Measurements from ENCODE around the gene STAT1.
"Not testable (repeated sequence)": the region's sequence is repeated elsewhere in the genome, so short reads cannot be mapped to it uniquely, and the experiment has no call there.

Gene STAT1

GRCh38 chr2:190981333-190981732 is 32.6 kb downstream of the STAT1 start:
- DNase-seq (ENCODE audit: low read depth): no peak

GRCh38 chr2:190980630-190981209 is 33.3 kb downstream of the STAT1 start:
- DNase-seq (ENCODE audit: low read depth): no peak

DNA sequence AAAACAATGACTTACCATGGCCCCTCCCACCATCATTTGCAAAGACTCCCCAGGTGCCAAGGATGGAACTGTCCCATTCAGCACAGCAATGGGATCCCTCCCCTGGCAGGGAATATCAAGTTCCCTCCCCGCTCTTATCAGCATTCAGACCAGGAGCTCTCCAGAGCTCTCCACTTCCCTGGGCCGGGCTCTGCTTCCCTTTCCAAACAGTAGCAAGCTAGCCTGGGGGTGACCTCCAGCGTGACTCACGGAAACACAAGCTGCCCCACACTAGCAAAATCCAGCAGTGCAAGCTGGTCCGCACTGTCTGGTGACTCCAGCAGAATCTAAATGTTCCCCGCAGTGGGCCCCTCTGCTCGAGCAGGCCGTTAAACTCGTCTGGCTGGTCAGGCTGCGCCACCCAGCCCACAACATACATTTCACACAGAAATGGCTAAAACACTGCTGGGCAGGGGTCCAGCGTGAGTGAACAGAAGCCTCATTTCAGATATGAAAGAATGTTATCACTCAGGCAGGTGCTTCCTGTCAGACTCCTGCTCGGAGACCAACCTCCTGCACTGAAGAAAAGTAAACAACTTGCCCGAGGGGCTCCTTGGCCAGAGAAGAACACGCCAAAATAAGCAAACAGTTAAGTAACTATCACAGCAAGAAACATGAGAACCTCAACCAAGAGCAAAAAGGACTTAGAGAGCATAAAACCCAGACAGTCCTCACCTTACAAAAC is 33.9 kb downstream of the STAT1 start:
- no peak for DNase-seq (ENCODE audit: low read depth)

DNA sequence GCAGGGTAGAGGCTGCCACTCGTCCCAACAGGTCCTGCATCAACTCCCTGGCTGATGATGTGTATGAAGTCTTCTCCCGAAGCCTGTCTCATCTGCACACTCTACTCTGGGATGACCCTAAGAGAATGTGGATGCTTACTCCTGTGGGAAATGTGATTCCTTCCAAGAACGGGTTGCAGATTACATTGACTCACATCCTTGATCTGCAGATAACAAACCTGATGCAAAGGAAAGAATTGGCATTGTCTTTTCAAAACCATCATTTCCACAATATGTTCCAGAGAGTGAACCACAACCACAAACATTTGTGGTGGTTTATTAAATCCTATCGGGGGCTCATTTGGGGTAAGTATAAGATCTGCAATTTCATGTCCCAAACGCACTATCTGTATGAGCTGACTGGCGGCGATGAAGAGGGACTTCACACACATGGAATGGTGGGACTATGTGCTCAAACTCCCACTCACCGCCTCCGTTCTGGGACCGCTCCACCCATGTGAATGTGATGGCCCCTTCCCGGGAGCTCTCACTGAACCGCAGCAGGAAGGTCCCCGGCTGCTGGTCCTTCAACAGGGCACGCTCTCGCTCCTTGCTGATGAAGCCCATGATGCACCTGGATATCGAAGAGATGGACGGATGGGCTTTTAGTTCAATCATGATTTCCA is 35.5 kb downstream of the STAT1 start:
- DNase-seq (ENCODE audit: low read depth): no peak

GRCh38 chr2:190977505-190977904 is 36.5 kb downstream of the STAT1 start:
- no peak for DNase-seq (ENCODE audit: low read depth)

DNA sequence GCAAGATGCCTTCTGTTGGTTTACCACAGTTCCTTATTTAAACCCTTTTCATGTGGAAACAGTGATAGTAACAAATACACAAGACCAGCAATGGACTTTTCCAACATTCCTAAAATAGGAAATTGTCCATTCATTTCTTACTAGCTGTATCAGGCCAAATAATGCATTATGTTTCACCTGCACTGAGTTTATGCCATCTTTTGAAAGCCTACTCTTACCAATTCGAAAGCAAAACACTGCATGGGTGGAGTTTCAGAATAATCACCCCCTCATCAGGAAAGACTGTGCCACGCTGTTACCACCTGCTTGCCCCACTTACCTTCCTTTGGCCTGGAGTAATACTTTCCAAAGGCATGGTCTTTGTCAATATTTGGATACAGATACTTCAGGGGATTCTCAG is 37.5 kb downstream of the STAT1 start:
- no peak for DNase-seq (ENCODE audit: low read depth)

DNA sequence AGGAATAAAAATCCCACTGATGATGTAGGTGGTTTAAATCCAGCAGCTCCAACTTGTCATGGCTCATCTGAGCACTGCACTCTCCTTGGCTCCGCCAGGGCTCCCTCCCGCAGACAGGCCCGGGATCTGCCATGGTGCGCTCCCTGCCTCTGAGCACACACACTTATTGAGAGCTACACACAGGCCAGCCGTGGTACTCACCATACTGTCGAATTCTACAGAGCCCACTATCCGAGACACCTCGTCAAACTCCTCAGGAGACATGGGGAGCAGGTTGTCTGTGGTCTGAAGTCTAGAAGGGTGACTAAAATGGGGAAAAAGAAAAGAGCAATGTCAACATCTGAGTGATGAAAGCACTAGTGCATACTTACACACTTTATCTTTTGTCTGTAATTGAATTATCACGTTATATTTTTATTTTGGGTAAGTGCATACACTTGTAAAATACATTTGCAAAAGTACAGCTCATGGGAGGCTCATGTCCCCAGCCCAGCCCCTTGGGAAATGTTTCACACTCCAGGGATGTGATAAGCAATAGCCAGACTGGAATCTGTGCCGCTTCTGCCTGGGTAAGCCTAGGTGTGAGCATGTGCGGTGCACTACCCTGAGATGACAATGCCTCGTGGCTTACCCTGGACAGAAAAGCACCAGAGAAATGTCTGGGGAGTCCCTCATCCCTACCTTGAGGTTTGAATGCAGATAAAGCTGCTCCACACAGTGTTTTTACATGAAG is 39.2 kb downstream of the STAT1 start:
- no peak for DNase-seq (ENCODE audit: low read depth)

- DNase-seq (ENCODE audit: low read depth): no peak
Measured at GRCh38 chr2:190973726-190974628, 40.0 kb downstream of the STAT1 start.

DNA sequence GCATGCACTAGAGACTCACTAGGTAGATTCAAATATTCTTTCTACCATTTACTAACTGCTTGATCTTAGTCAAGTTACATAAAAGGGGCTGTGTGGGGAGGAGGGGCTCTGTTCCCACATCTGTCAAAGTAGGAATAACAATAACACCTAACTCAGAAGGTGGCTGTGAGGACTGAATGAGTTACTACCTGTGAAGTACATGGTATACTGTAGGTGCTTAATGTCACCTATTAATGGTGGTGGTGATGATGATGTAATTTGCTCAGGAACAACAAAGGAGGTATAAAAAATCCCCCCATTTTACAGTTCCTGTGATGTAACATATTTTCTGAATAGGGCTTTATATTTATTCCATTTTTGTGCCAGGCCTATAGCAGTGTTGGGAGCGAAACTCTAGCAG is 40.7 kb downstream of the STAT1 start:
- no peak for DNase-seq (ENCODE audit: low read depth)

GRCh38 chr2:190972846-190973245 is 41.1 kb downstream of the STAT1 start:
- DNase-seq (ENCODE audit: low read depth): no peak

- DNase-seq (ENCODE audit: low read depth): no peak
Measured at GRCh38 chr2:190972213-190972612, 41.8 kb downstream of the STAT1 start.

DNA sequence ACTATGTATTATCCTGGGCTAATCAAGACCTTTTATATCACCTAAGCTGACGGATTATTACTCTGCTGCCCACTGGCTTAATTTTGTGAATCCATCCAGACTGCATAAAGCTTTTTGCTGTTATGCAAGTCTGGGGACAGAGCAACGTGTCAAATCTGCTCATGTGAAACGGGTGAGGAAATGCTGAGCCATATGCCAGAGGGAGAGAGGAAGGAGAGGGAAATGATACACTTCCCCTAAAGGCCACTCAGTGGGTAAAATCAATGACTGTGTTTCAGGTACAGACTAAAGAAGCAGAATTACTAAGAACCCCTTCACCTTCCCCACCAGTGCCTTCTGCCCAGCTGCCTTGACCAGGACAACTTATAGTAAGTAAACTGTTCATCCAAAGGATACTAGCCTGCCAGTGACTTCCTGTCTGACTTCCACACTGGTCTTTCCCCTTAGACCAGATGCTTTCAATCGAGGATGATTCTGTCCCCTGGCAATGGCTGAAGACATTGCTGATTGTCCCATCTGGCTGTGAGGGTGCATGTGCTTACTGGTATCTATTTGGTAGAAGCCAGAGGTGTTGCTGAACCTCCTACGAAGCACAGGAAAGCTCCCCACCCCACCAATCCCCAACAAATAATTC is 43.0 kb downstream of the STAT1 start:
- no peak for DNase-seq (ENCODE audit: low read depth)

- no peak for DNase-seq (ENCODE audit: low read depth)
Measured at GRCh38 chr2:190970160-190970559, 43.8 kb downstream of the STAT1 start.

DNA sequence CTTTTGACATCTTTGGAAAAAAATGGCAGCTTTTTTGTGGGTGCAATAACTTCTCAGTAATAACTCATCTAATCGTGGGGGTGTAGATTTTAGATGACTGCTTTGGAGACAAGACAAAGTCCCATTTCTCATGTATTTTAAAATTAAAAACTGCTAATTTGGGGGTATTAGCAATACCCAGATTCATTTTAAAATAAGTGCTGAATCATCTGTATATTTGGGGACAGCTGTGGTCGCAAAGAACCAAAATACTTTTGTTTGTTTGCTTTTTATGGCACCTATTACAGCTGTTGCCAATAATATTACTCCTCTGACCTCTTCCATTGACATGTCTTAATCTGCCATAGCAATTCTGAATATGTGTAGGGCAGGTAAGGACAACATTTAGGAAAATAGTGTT is 45.4 kb downstream of the STAT1 start:
- no peak for DNase-seq (ENCODE audit: low read depth)

DNA sequence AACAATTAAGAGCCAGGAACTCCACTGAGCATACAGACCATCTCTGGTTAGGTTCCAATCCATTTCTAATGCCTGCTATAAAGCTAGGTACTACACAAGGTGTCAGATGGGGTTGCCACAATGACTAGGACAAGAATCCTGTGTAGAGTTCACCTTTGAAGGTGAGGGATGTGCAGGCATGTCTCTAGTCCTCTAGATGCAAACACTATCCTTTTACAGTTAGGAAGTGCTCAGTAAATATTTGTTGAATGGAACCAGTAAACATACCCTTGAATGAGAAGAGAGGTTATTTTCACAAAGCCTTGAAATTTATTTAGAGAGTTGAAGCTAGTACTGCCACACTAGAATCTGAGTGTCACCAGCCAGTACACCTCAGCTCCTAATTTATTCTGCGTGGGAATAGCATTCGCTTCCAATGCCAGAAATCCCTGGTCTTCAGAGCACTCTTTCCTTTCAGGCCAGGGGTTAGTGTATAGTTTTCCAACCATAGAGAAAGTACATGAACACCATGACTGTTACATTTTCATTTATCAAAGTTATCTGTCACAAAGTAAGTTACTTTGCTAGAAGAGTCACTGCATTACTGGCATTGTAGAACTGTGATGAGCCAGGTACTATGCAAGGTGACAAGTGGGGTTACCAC is 48.3 kb downstream of the STAT1 start:
- DNase-seq (ENCODE audit: low read depth): no peak

- DNase-seq (ENCODE audit: low read depth): no peak
Measured at GRCh38 chr2:190964170-190964795, 49.7 kb downstream of the STAT1 start.

DNA sequence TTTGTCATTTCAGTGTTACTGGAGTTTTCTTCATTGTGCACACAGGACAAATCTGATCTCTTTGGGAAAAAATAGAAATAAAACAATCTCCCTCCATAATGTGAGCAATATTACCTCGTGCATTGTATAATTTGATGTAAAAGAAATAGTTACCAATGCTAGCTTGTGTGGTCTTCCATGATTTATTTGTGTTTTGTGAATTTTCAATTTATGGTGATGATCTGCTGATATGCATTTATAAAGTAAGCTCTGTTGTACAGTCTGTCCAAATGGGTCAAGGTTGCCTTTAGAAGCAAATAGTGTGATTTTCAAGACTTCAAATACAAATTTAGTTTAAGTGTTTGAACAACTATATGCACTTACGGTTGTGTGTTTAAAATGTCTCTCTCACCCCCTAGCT is 50.9 kb downstream of the STAT1 start:
- DNase-seq (ENCODE audit: low read depth): no peak

- DNase-seq (ENCODE audit: low read depth): peak; percentile 24
Measured at GRCh38 chr2:190961918-190962487, 52.0 kb downstream of the STAT1 start.

DNA sequence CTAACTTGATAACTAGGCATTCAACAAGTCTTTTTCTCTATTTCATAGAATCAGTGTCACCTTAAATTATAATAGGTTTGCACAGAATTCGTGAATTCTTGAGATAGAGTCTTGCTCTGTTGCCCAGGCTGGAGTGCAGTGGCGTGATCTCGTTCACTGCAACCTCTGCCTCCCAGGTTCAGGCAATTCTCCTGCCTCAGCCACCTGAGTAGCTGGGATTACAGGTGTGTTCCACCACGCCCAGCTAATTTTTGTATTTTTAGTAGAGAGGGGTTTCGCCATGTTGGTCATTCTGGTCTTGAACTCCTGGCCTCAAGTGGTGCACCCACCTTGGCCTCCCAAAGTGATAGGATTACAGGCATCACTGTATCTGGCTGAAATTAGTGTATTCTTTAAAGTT is 52.9 kb downstream of the STAT1 start:
- DNase-seq (ENCODE audit: low read depth): not testable (repeated sequence)

Data from stromal cell of bone marrow (primary cell).